ENCODE results near the gene PLPPR1. TPM values are rescaled to one million over a fixed set of nuclear protein-coding genes. Genes with fewer than 3 reads are reported as not detected.
A peak's percentile ranks its signal among the peaks of the same experiment; 100 is the strongest.

Gene PLPPR1
- total and polyA plus RNA-seq, 2 of the 13 experiments (the other 11 are each of a cell fraction or from before 2014, with no cell fraction given) = 16.0 to 84.7 TPM

- H3K36me3 ChIP-seq (replicated peaks in 1 of 2; ENCODE audit: control insufficient read depth in 1 of 2, insufficient read depth in 2 of 2, low read length in 2 of 2) = peaks cover 0 to 1% of the 10 kb centered on the region in 2 experiments; a peak in 2 of 5 replicates
- H3K4me1 ChIP-seq (ENCODE audit: insufficient read depth, low read length) = peaks cover 32% of the 10 kb centered on the region
- H2AFZ ChIP-seq (ENCODE audit: low read length) = no peak overlapping the region
- CTCF ChIA-PET (ENCODE audit: low intra/inter-chr PET ratio, low total read pairs) = no interaction called here
- POLR2A ChIA-PET = no interaction called here
- peaks cover 21% of the 10 kb centered on the region for H3K79me2 ChIP-seq (ENCODE audit: insufficient read depth, low read length)
- no peak for FAIRE-seq
- no peaks in the 10 kb centered on the region for H3K9me3 ChIP-seq (ENCODE audit: low read length)
- DNase-seq (ENCODE audit: low spot score) = no peak
- no peaks in the 10 kb centered on the region for H4K20me1 ChIP-seq (ENCODE audit: insufficient read depth, low read length)
- H3K4me2 ChIP-seq (ENCODE audit: low read depth, low read length) = no peak overlapping the region
- 93% methylated on average over 2 of the region's 2 CpGs for WGBS (ENCODE audit: low lambda C conversion rate)
- no peak overlapping the region for H3K4me3 ChIP-seq (replicated peaks in 1 of 3; ENCODE audit: insufficient read depth in 1 of 3, low read depth in 2 of 3, low read length in 3 of 3)
- ATAC-seq = no peak
- in situ Hi-C loops (cut with HindIII; ENCODE audit: extremely low pct_ligation_motif_present, low pct_unique_long_range_greater_than_20kb) (no loop called here), intact Hi-C loops (cut with micrococcal nuclease; ENCODE audit: unreplicated experiment) (no loop called here)
- H3K27me3 ChIP-seq (ENCODE audit: control insufficient read depth in 1 of 2, insufficient read depth in 2 of 2, low read length in 2 of 2) = no peaks in the 10 kb centered on the region
- no TSS peak for BruUV-seq (replicated peaks)
- H3K9ac ChIP-seq (ENCODE audit: insufficient read depth, low read depth, low read length) = no peak overlapping the region
- TF ChIP-seq, protein P1, sequence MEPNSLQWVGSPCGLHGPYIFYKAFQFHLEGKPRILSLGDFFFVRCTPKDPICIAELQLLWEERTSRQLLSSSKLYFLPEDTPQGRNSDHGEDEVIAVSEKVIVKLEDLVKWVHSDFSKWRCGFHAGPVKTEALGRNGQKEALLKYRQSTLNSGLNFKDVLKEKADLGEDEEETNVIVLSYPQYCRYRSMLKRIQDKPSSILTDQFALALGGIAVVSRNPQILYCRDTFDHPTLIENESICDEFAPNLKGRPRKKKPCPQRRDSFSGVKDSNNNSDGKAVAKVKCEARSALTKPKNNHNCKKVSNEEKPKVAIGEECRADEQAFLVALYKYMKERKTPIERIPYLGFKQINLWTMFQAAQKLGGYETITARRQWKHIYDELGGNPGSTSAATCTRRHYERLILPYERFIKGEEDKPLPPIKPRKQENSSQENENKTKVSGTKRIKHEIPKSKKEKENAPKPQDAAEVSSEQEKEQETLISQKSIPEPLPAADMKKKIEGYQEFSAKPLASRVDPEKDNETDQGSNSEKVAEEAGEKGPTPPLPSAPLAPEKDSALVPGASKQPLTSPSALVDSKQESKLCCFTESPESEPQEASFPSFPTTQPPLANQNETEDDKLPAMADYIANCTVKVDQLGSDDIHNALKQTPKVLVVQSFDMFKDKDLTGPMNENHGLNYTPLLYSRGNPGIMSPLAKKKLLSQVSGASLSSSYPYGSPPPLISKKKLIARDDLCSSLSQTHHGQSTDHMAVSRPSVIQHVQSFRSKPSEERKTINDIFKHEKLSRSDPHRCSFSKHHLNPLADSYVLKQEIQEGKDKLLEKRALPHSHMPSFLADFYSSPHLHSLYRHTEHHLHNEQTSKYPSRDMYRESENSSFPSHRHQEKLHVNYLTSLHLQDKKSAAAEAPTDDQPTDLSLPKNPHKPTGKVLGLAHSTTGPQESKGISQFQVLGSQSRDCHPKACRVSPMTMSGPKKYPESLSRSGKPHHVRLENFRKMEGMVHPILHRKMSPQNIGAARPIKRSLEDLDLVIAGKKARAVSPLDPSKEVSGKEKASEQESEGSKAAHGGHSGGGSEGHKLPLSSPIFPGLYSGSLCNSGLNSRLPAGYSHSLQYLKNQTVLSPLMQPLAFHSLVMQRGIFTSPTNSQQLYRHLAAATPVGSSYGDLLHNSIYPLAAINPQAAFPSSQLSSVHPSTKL (CRISPR knock-in tag; IDR thresholded peaks at IDR 0.05) = no peak
- no peak for TF ChIP-seq ZNF24 (IDR thresholded peaks at IDR 0.05)
- H3K27ac ChIP-seq (ENCODE audit: extremely low read length, insufficient read depth, low read length) = no peak overlapping the region
Observed at GRCh38 chr9:101191723-101192122, 163.2 kb downstream of the PLPPR1 start.

DNA sequence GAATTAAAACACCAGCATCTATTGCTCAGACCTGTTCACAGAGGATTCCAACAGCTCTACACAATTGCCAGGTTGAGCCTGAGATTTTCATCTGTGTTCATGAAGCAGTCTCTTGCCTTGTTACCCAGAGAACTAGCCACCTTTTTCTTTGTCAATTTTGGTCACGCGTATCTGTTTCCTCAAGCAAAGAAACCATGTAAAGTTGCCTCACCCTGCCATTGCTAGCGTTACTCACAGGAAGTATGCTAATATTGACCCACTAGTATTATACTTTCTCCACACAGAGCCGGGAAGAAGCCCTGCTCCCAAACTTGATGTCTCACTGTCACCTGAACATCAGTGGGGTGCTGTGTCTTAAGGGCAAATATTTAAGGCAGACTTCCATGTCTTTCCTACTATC, 168.5 kb downstream of the PLPPR1 start:
- H3K9ac ChIP-seq (ENCODE audit: insufficient read depth, low read depth, low read length) = no peak overlapping the region
- H3K27ac ChIP-seq (ENCODE audit: extremely low read length, insufficient read depth, low read length) = no peak overlapping the region
- H3K79me2 ChIP-seq (ENCODE audit: insufficient read depth, low read length) = peaks cover 2% of the 10 kb centered on the region
- POLR2A ChIA-PET = no interaction called here
- no peak overlapping the region for H3K4me2 ChIP-seq (ENCODE audit: low read depth, low read length)
- BruUV-seq (replicated peaks) = no TSS peak
- H3K9me3 ChIP-seq (ENCODE audit: low read length) = no peaks in the 10 kb centered on the region
- H2AFZ ChIP-seq (ENCODE audit: low read length) = no peak overlapping the region
- in situ Hi-C loops (cut with HindIII; ENCODE audit: extremely low pct_ligation_motif_present, low pct_unique_long_range_greater_than_20kb) = no loop called here
- no peak overlapping the region for H3K4me3 ChIP-seq (replicated peaks in 1 of 3; ENCODE audit: insufficient read depth in 1 of 3, low read depth in 2 of 3, low read length in 3 of 3)
- no peaks in the 10 kb centered on the region; a peak in 2 of 5 replicates for H3K36me3 ChIP-seq (replicated peaks in 1 of 2; ENCODE audit: control insufficient read depth in 1 of 2, insufficient read depth in 2 of 2, low read length in 2 of 2)
- DNase-seq (ENCODE audit: low spot score) (peak; percentile 10), FAIRE-seq (no peak), ATAC-seq (no peak)
- no peaks in the 10 kb centered on the region; the same call in 1 of the 2 replicates for H4K20me1 ChIP-seq (ENCODE audit: insufficient read depth, low read length)
- H3K4me1 ChIP-seq (ENCODE audit: insufficient read depth, low read length) = peaks cover 12% of the 10 kb centered on the region
- intact Hi-C loops (cut with micrococcal nuclease; ENCODE audit: unreplicated experiment) = no loop called here
- CTCF ChIA-PET (ENCODE audit: low intra/inter-chr PET ratio, low total read pairs) = no interaction called here
- no peaks in the 10 kb centered on the region for H3K27me3 ChIP-seq (ENCODE audit: control insufficient read depth in 1 of 2, insufficient read depth in 2 of 2, low read length in 2 of 2)
- 81% methylated on average over 4 of the region's 4 CpGs for WGBS (ENCODE audit: low lambda C conversion rate)
- TF ChIP-seq ZNF468 (CRISPR knock-in tag; IDR thresholded peaks at IDR 0.05) = no peak
- TF ChIP-seq RERE (CRISPR knock-in tag; IDR thresholded peaks at IDR 0.05; ENCODE audit: low read depth) = no peak
- TF ChIP-seq SETDB1 (CRISPR knock-in tag; IDR thresholded peaks at IDR 0.05; ENCODE audit: borderline replicate concordance) = no peak
- no peak for TF ChIP-seq KMT2A (CRISPR knock-in tag; IDR thresholded peaks at IDR 0.05)
- TF ChIP-seq, protein P2, sequence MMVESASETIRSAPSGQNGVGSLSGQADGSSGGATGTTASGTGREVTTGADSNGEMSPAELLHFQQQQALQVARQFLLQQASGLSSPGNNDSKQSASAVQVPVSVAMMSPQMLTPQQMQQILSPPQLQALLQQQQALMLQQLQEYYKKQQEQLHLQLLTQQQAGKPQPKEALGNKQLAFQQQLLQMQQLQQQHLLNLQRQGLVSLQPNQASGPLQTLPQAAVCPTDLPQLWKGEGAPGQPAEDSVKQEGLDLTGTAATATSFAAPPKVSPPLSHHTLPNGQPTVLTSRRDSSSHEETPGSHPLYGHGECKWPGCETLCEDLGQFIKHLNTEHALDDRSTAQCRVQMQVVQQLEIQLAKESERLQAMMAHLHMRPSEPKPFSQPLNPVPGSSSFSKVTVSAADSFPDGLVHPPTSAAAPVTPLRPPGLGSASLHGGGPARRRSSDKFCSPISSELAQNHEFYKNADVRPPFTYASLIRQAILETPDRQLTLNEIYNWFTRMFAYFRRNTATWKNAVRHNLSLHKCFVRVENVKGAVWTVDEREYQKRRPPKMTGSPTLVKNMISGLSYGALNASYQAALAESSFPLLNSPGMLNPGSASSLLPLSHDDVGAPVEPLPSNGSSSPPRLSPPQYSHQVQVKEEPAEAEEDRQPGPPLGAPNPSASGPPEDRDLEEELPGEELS (CRISPR knock-in tag; IDR thresholded peaks at IDR 0.05) = no peak
